ENCODE measurements around the gene ATP6V1B1.

ATP6V1B1 gene

GRCh38 chr2:70962885-70963878, 27.5 kb downstream of the ATP6V1B1 start:
- H3K36me3 Mint-ChIP-seq = no peaks in the 10 kb centered on the region
- peak overlapping the region; percentile 36 for H3K4me3 Mint-ChIP-seq
- H3K27me3 Mint-ChIP-seq = peaks cover 13% of the 10 kb centered on the region
- H3K4me1 Mint-ChIP-seq = peaks cover 12% of the 10 kb centered on the region
- no peaks in the 10 kb centered on the region for H3K9me3 Mint-ChIP-seq
- no peak overlapping the region for H3K27ac Mint-ChIP-seq

DNA sequence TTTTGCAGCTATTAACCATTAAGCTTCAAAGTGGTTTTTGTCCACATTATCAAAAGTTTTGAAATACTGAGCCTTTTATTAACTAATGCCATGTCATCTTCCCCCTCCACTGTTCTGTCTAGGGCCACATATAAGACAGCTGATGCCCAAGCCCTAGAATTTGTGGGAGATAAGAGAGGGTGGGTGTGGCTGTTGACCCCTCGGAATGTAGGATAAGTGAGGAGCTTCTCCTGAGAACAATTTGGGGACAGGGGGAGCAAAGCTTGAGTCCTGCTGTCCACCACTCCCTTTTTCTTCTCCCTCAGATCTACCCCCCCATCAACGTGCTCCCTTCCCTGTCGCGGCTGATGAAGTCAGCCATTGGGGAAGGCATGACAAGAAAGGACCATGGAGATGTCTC, 28.4 kb downstream of the ATP6V1B1 start:
- peak overlapping the region; percentile 59 for H3K27ac Mint-ChIP-seq
- peaks cover 9% of the 10 kb centered on the region for H3K4me1 Mint-ChIP-seq
- H3K4me3 Mint-ChIP-seq = peak overlapping the region; percentile 36
- no peaks in the 10 kb centered on the region for H3K9me3 Mint-ChIP-seq
- H3K27me3 Mint-ChIP-seq = peaks cover 12% of the 10 kb centered on the region
- no peaks in the 10 kb centered on the region for H3K36me3 Mint-ChIP-seq

GRCh38 chr2:70964596-70965386, 29.1 kb downstream of the ATP6V1B1 start:
- Mint-ChIP-seq H3K4me3 (peak overlapping the region; percentile 88), H3K36me3 (no peaks in the 10 kb centered on the region), H3K27me3 (peaks cover 11% of the 10 kb centered on the region), H3K4me1 (peaks cover 9% of the 10 kb centered on the region), H3K9me3 (no peaks in the 10 kb centered on the region), H3K27ac (no peak overlapping the region)

- no peaks in the 10 kb centered on the region for H3K9me3 Mint-ChIP-seq
- H3K27ac Mint-ChIP-seq = no peak overlapping the region
- H3K27me3 Mint-ChIP-seq = peaks cover 14% of the 10 kb centered on the region
- H3K36me3 Mint-ChIP-seq = no peaks in the 10 kb centered on the region
- peak overlapping the region; percentile 88 for H3K4me3 Mint-ChIP-seq
- peaks cover 9% of the 10 kb centered on the region for H3K4me1 Mint-ChIP-seq
Observed at GRCh38 chr2:70965506-70965905, 29.8 kb downstream of the ATP6V1B1 start.

DNA sequence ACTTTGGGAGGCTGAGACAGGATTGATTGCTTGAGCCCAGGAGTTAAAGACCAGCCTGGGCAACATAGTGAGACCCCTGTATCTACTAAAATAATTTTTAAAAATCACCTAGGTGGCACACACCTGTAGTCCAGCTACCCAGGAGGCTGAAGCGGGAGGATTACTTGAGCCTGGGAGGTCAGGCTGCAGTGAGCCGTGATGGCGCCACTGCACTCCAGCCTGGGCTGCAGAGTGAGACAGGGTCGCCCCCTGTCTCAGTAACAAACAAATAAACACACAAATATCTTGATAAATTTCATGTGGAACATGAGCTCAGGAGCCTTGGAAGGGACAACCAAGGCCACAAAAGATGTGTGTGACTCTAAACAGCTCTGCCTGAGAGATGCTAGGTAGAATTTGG, 31.0 kb downstream of the ATP6V1B1 start:
- H3K9me3 Mint-ChIP-seq = no peaks in the 10 kb centered on the region
- H3K4me3 Mint-ChIP-seq = no peak overlapping the region
- H3K27ac Mint-ChIP-seq = no peak overlapping the region
- H3K27me3 Mint-ChIP-seq = peaks cover 11% of the 10 kb centered on the region
- no peaks in the 10 kb centered on the region for H3K36me3 Mint-ChIP-seq
- peaks cover 9% of the 10 kb centered on the region for H3K4me1 Mint-ChIP-seq

- H3K27ac Mint-ChIP-seq = no peak overlapping the region
- H3K27me3 Mint-ChIP-seq = peaks cover 13% of the 10 kb centered on the region
- peaks cover 9% of the 10 kb centered on the region for H3K4me1 Mint-ChIP-seq
- H3K9me3 Mint-ChIP-seq = no peaks in the 10 kb centered on the region
- H3K4me3 Mint-ChIP-seq = no peak overlapping the region
- H3K36me3 Mint-ChIP-seq = no peaks in the 10 kb centered on the region
Observed at GRCh38 chr2:70967189-70967588, 31.5 kb downstream of the ATP6V1B1 start.

DNA sequence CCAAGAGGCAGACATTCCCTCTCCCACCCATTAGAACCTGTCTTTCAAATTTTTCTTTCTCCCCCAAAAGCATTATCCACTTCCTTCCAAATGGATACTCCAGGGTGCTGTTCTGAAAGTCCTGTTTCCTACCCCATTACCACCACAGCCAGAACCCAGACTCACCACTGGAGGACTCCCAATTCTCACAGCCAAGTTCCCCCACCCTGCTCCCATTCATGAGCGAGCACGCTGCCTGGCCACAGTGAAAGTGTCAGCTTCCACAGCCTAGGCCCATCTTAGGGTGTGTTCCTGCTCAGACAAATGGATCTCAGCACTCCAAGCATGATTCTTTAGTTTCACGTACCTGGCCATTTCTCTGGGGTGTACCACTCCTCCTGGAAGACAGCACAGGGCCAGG, 38.9 kb downstream of the ATP6V1B1 start:
- Mint-ChIP-seq H3K27ac (no peak overlapping the region), H3K4me1 (peaks cover 16% of the 10 kb centered on the region), H3K9me3 (no peaks in the 10 kb centered on the region), H3K36me3 (no peaks in the 10 kb centered on the region), H3K4me3 (no peak overlapping the region), H3K27me3 (peaks cover 8% of the 10 kb centered on the region)

GRCh38 chr2:70975237-70975636, 39.5 kb downstream of the ATP6V1B1 start:
- no peak overlapping the region for H3K4me3 Mint-ChIP-seq
- peaks cover 6% of the 10 kb centered on the region for H3K27me3 Mint-ChIP-seq
- H3K36me3 Mint-ChIP-seq = no peaks in the 10 kb centered on the region
- H3K4me1 Mint-ChIP-seq = peaks cover 16% of the 10 kb centered on the region
- H3K27ac Mint-ChIP-seq = no peak overlapping the region
- H3K9me3 Mint-ChIP-seq = no peaks in the 10 kb centered on the region

- peak overlapping the region; percentile 84 for H3K4me3 Mint-ChIP-seq
- peaks cover 16% of the 10 kb centered on the region for H3K4me1 Mint-ChIP-seq
- H3K27ac Mint-ChIP-seq = peak overlapping the region; percentile 85
- no peaks in the 10 kb centered on the region for H3K9me3 Mint-ChIP-seq
- peaks cover under 1% of the 10 kb centered on the region for H3K27me3 Mint-ChIP-seq
- no peaks in the 10 kb centered on the region for H3K36me3 Mint-ChIP-seq
Observed at GRCh38 chr2:70977605-70978205, 42.0 kb downstream of the ATP6V1B1 start.

DNA sequence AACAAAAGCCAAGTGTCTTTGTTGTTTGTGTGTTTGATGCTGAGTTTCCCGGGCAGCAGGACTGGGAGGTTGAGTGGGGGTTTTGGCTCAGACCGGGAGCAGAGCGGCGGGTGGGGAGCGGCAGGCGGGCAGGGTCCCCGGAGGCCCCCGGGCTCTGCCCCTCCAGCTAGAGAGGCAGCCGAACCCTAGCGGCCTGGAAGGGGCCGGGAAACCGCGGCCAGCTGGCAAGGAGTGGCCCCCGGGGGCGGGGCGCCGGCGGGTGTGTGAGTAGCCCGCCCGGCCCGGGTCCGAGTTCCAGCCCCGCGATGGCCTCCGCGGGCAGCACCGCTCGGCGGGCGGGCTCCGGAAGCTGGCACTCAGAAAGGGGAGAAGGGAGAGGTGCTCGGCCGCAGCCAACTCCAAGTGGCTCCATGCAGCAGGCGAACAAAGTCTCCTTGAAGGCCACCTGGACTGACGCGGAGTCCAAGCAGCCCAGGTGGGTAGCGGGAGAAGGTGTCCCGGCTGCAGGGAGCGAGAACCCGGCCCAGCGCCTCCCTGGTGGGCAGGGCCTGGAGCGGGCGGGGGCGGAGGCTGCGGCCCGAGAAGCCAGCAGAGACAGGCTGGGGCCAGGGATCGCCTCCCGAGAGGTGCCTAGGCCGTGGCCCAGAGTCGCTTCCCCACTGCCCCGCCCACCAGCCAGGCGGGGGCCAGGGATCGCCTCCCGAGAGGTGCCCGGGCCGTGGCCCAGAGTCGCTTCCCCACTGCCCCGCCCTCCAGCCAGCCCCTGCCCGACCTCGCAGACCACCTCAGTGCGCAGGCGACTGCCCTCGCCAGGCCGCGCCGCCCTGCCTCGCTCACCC, 42.9 kb downstream of the ATP6V1B1 start, which contains the start of gene ANKRD53:
ANKRD53 (plus strand) TSS at position 290 of the 839 bp plus-strand sequence; CDS start at position 306, 16 bp downstream.
- no peaks in the 10 kb centered on the region for H3K9me3 Mint-ChIP-seq
- H3K27ac Mint-ChIP-seq = peak within 1 kb of the TSS; percentile 85
- H3K27me3 Mint-ChIP-seq = no peaks in the 10 kb centered on the region
- peak within 1 kb of the TSS; percentile 84 for H3K4me3 Mint-ChIP-seq
- no peaks in the 10 kb centered on the region for H3K36me3 Mint-ChIP-seq
- H3K4me1 Mint-ChIP-seq = peaks cover 16% of the 10 kb centered on the region

DNA sequence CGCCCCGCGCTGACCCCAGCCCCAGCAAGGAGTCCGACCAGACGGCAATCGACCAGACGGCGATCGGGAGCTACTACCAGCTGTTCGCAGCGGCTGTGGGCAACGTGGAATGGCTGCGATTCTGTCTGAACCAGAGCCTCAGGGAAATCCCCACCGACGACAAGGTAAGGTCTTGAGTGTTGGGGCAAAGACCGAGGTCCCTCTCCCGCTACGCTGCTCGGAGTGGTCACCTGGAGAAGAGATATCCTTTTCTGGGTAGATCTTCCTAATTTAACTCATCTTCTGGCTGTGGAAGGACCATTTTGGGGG, 43.4 kb downstream of the ATP6V1B1 start:
- Mint-ChIP-seq H3K4me3 (peak overlapping the region; percentile 50), H3K4me1 (peaks cover 16% of the 10 kb centered on the region), H3K9me3 (no peaks in the 10 kb centered on the region), H3K27ac (no peak overlapping the region), H3K36me3 (no peaks in the 10 kb centered on the region), H3K27me3 (no peaks in the 10 kb centered on the region)

DNA sequence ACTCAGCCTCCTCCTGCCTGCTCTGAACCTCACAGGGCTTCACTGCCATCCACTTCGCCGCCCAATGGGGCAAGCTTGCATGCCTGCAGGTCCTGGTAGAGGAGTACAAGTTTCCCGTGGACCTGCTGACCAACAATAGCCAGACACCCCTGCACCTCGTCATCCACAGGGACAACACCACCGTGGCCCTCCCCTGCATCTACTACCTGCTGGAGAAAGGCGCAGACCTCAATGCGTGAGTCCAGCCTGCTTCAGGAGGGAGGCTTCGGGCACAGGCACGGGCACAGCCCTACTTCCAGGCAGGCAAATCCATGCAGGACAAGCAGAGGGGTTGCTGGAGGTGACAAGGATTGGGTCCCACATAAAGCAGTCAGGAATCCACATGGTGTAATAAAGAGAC, 43.9 kb downstream of the ATP6V1B1 start:
- Mint-ChIP-seq H3K4me1 (peaks cover 20% of the 10 kb centered on the region), H3K27ac (no peak overlapping the region), H3K4me3 (no peak overlapping the region), H3K27me3 (no peaks in the 10 kb centered on the region), H3K36me3 (peaks cover 2% of the 10 kb centered on the region), H3K9me3 (no peaks in the 10 kb centered on the region)

GRCh38 chr2:70981421-70981820, 45.7 kb downstream of the ATP6V1B1 start:
- H3K36me3 Mint-ChIP-seq = peaks cover 2% of the 10 kb centered on the region
- no peak overlapping the region for H3K27ac Mint-ChIP-seq
- H3K4me3 Mint-ChIP-seq = no peak overlapping the region
- peaks cover 31% of the 10 kb centered on the region for H3K4me1 Mint-ChIP-seq
- no peaks in the 10 kb centered on the region for H3K27me3 Mint-ChIP-seq
- no peaks in the 10 kb centered on the region for H3K9me3 Mint-ChIP-seq

DNA sequence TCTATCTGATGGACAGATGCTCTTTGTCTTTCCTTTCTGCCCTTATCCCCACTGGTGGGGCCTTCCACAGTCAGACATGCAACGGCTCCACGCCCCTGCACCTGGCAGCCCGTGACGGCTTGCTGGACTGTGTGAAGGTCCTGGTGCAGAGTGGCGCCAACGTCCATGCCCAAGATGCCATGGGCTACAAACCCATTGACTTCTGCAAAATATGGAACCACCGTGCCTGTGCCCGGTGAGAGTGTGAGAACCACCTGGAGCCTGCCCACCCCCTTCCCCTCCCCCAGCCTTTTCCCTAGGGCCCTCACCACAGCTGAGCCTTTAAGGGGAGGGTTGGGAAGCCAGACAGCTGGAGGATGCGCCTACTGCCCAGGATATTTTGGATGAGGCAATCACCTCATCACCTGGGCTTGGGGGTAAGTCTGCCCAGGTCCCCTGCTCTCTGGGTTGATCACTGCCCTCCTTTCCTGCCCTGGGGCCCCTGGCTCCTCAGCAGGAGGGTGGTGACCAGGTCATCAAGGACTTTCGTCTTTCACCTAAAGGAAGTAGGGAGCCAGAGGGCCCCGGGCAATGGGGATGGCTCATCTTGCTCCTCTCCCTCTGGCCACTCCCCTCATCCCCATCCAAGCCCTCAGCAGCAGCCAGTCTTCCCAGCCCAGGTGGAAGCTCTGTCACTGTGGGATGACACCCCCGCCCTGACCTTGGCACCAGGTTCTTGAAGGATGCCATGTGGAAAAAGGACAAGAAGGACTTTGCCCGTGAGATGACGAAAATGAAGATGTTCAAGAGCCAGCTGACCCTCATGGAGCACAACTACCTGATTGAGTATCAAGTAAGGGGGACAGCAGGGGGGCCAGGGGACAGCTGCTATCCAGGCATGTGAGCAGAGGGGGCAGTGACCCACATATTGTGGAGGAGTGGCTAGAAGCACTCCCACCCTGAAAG, 46.4 kb downstream of the ATP6V1B1 start:
- no peak overlapping the region for H3K27ac Mint-ChIP-seq
- H3K36me3 Mint-ChIP-seq = peaks cover 2% of the 10 kb centered on the region
- no peaks in the 10 kb centered on the region for H3K9me3 Mint-ChIP-seq
- H3K4me1 Mint-ChIP-seq = peaks cover 27% of the 10 kb centered on the region
- no peak overlapping the region for H3K4me3 Mint-ChIP-seq
- no peaks in the 10 kb centered on the region for H3K27me3 Mint-ChIP-seq
